SK-N-MC (cell line): ENCODE data around the gene AQP12A.

Experiments
- EZH2 ChIP-seq: fragments of 200-600 bp; sonication (generic); IDR thresholded peaks from one replicate; pipeline ENCODE4 v1.6.1; 2017; ENCODE audit warnings: antibody characterized with exemption
- FOXP2 ChIP-seq: optimal IDR thresholded peaks from 2 replicates; pipeline ENCODE3; 2011; ENCODE audit warnings: mild to moderate bottlenecking, moderate library complexity; ENCODE audit not compliant: insufficient read depth; ENCODE audit errors: extremely low read length, control extremely low read depth
- POLR2AphosphoS5 ChIP-seq: IDR thresholded peaks from 2 replicates; pipeline ENCODE4 v1.6.1; 2012; ENCODE audit warnings: mild to moderate bottlenecking, low read depth, low read length, borderline replicate concordance

GRCh38 chr2:240716130-240716798 lies 24.6 kb downstream of the AQP12A start:
- no peak for TF ChIP-seq POLR2AphosphoS5
- no peak for TF ChIP-seq EZH2
- TF ChIP-seq FOXP2 = no peak
